ENCODE results near the gene DCST1.

GRCh38 chr1:155069551-155070157 lies 36.0 kb downstream of the DCST1 start:
- TF ChIP-seq CTCF (IDR thresholded peaks at IDR 0.05) (no peak), POLR2A (IDR thresholded peaks at IDR 0.05) (no peak)

Data from esophagus squamous epithelium (tissue), 4 donors.